Stimulated activated CD8-positive, alpha-beta memory T cell treated with anti-CD3 and anti-CD28 coated beads, Interleukin-4, amount 100 ng/mL, for 4 hours (primary cell): ENCODE data around the gene CKLF.
"Not testable (repeated sequence)": the region's sequence is repeated elsewhere in the genome, so short reads cannot be mapped to it uniquely, and the experiment has no call there.

Experiments
- DNase-seq, 2 donors: peaks; one replicate each; pipeline ENCODE4 v3.0.0-alpha.2; 2020; ENCODE audit warnings: low read depth in 2 of 2, low spot score in 1 of 2

The CKLF gene

DNA sequence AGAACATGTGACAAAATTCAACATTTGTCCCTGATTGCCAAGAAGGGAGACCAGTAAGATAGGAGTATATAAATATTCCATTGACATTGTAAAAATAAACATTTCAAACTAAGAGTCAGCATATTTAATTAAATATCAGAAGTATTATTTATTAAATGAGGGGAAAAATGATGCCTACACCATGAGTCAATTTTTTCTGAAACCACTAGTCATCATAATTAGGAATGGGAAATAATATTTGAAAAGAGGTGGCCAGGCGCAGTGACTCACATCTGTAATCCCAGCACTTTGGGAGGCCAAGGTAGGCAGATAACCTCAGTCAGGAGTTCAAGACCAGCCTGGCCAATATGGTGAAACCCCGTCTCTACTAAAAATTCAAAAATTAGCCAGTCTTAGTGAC lies 16.0 kb downstream of the CKLF start:
- DNase-seq, result no peak

DNA sequence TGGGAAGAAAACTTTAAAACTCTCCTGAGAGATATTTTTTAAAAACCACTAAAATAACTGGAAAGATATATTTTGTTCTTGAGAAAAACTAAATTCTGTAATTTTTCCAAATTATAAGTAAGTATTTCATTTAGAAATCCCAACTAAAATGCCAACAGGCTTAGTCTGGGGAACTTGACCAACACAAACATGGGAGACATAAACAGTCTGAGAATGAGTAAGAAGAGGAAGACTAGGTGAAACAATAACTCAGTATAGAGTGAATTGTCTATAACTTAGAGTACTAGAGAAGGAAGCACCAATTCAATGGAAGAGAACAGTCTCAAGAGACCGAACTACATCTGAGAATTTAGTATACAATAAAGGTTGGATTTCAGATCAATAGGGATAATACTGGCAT lies 16.8 kb downstream of the CKLF start:
- DNase-seq, result no peak

DNA sequence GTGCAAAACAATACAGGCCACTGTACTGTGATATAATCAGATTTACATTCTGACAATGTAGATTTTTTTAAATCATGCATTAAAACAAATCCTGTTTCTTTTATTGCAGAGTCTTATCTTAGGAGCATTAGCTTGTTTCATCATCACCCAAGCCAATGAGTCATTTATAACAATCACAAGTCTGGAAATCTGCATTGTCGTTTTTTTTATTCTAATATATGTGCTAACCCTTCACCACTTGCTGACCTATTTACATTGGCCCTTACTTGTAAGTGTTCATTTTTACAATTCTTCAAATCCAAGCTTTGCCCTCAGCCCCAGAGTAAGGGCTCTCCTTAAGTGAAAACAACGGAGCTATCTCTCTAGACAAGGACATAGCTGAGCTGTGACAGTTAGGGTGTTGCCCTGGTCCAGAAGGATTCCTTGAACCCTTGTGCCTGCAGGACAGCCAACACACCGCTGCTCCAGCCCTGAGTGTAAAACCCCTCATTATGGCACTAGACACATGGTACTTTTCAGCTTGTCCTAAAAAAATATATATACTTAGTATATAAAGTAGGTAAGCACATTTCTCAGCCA lies 17.5 kb downstream of the CKLF start:
- no peak for DNase-seq

DNA sequence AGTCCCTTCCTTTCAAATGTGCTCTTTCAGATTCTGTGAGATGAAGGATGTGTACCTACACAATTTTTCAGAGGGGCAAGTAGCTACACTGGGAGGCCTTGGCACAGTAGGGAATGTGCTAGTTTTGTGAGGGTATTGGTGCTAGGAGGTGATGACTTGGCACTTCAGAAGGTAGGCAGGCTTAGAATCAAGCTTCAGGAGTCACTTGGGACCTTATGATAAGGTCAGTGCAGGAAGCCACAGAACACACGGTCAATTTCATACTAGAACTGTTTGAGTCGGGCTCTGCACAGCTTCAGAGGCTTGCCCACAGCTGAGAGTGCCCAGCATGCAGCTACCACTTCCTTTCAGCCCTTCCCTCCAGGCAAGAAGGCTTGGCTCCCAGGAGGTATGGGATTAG lies 20.0 kb downstream of the CKLF start:
- DNase-seq, result no peak

DNA sequence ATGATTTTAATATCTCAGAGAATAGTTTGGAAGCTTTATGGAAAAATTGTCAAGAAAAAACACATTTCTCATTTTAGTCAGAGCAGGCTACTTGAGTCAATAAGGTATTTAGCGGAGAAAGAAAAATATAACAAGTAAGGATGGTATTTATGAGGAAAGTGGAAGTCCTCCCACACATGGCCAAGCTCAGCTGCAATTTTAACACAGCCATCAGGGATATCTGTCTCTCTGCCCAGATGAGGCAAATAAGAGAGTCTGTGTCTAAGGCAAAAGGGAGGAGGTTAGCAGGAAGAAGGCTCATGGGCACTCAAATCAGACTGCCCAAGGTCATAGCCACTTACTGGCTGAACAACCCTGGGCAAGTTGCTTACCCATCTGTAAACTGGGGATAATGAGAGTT lies 21.7 kb downstream of the CKLF start:
- no peak for DNase-seq

DNA sequence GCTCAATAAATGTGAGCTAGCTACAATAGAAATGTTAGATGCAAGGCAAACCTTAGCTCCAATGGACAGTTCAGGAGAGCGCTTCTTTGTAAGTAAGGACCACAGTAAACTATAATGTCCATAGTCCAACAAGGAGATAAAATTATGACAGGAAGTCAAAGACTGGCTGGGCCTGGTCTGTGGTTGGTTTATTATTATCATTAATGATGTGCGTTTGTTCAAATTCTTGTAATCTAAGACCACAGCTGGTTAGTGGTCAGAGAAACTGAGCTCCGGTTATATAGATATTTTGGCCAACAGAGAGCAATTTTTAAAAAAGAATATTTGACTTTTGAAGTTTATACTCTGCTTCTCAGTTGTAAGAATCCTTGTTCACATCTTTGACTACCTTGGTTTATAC lies 22.2 kb downstream of the CKLF start:
- no peak for DNase-seq

DNA sequence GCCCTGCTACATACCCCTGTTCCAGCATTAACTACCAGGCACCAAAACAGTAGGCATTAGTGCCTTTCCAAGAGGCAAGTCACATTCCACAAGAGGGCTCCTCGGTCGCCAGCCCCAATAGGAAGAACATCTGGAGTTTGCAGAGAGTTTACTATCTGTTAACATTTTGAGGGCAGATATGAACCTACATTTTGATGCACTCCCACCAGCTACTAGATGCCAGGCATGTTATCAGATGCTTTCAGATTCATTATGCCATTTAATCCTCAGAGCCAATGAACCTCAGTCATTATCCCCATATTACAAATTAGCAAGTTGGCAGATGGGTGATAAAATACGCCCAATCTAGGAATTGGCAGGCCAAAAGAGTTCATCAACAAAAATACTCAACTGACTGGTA lies 22.7 kb downstream of the CKLF start:
- DNase-seq, result no peak

DNA sequence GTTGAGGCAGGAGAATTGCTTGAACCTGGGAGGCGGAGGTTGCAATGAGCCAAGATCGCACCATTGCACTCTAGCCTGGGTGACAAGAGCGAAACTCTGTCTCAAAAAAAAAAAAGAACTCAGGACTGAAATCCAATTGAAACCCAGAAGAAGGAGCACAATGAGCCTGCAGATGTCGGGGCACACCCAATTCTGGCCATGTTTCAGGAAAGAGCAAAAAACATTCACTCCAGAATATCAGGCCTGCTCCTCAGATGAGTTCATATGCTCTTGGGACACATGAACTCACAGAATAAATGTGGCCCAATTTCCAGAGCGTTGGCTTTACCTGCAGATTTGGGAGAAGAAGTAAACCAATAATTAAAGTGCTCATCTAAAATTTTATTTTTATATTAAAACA lies 23.9 kb downstream of the CKLF start:
- DNase-seq, result no peak

DNA sequence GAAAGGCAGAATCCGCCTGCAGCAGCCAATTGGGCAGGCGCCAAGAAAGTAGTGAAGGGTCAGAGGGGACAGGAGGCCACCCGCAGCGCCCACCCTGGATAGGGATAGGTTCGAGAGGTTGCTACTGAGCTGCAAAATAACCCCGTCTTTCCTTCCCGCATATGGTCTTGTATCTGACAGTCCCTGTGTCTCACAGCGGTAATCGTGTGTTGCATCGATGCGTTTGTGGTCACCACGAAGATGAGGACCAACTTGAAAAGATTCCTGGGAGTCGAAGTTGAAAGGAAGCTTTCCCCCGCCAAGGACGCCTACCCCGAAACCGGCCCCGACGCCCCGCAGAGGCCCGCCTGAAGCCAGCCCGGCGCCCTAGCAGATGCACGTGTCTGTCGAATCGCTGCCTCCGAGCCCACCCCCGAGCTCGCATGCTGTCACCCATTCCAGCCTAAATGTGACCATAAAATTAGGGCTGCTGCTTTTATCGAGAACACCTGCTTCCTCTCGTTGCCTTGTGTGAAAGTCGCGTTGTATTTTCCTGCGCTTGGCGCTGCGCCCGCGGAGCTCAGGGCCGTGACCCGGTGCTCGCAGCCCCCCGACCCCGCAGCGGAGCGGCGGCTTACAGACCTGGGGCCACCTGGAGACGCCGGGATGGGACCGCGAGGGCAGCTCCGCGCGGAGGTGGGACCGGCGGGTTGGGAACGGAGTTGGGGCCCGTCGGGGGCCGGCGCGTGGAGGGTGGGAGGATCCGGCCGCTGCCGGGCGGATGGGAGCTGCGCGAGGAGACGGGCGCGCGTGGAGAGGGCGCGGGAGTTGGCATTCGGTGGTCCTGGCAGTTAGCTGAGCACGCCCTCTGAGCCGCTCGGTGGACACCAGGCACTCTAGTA lies 26.5 kb downstream of the CKLF start, which contains the start of gene CMTM2:
Gene CMTM2 (plus strand): TSS at position 813 of the 881 bp plus-strand sequence. CDS start 145 bp downstream, outside the sequence.
- no peak for DNase-seq

DNA sequence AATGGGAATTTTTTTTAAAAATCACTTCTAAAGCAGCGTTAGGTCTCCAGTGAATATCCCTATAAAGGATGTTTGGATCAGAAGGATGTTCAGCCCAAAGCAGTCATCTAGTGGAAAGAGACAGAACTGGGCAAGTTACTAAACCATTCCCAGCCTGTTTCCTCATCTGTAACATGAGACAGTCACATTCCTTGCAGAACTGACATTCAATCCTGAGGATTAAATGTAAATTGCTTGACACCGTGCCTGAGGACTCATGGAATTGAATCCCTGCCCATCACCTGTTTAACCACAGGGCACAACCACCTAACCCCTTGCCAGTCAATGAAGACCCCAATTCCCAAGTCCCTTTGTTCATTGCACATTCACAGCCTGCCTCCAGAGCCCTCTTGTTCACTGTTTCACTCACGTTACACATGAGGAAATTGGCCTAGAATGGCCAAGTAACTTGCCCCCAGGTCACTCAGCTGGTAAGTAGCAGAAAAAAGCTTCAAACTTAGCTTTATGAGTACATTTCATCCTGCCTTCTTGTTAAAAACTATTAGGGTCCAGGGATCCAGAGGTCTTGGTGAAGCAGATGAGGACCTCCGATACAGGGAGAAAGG lies 28.3 kb downstream of the CKLF start:
- DNase-seq, result no peak

DNA sequence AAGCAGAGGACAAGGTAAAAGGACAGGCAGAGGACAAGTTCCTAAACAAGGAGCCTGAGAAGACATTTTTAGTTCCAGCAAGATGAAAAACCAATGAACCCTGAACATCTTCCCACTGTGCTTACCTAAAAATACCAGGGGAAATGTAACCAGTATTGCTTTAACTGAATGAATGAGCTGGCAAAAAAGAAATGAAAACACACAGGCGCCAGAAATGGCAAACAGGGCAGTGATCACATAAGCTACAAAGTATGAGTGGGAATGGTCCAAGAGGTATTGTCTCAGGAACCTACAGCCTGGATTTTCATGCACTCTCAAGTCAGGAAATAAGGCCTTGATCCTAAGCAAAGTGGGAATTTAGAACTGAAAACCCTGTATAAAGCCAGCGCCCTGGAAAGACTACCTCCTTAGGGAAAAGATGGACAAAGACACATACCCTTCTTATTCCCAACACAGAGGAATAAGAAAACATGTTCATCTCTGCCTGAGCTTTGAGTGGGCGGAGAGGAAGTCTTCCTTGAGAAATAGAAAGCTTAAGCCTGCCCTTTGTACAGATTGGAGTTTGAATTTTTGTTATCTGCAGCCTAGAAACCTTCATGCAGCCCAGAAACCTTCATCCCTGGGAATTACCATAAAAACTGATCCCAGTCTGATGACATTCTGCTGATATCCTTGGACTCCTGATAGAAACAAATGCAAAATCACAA lies 29.0 kb downstream of the CKLF start:
- DNase-seq, result no peak

DNA sequence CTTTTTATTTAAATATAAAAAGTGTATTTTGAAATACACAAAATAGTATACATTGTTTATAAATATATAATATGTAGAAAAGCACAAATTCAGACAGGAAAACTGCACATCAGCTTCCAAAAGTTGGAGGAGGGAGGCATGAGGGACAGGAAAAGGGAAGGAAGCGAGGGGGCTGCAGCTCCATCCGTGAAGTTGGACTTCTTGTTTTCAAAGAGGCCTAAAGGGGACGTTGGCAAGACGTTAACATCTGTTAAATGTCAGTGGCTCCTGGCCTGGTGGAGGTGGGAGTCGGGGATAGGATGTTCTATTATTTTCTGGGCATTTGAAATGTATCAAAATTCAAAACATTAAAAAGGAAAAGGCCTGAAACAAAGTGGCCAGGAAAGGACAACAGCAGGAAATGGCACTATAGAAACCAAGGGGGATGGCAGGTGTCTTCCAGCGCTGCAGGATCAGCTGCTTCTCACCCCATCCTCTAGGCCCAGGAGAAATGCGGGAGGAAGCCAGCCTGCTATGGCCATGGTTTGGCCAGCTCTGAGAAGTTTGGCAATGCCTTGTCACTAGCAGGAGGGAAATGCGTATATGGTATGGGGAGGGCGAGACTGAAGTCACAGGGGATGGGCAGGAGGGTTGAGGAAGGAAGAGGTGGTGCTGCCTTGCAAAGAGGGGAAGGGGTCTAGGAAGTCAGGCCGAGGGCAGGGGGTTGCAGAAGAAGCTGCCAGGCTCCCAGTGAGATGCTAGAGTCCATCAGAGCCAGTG lies 33.3 kb downstream of the CKLF start:
- DNase-seq, result no peak

DNA sequence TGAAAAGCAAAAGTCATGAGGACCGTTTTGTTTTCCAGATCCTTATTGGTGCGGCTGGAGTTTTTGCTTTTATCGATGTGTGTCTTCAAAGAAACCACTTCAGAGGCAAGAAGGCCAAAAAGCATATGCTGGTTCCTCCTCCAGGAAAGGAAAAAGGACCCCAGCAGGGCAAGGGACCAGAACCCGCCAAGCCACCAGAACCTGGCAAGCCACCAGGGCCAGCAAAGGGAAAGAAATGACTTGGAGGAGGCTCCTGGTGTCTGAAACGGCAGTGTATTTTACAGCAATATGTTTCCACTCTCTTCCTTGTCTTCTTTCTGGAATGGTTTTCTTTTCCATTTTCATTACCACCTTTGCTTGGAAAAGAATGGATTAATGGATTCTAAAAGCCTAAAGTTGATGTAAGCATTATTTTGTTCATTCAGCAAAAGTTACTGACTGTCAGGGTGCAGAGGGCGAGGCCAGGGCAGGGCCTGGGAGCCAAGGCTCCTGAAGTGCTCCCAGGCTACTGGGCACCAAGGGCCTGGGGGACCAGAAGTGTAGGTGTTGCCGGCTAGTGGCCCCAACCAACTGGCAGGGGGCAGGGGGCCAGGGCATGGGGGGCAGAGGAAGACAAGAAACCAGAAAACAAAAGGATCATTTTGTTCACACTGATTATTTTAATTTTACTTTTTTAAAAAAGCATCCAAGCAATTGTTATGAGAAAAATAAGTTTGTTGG lies 35.7 kb downstream of the CKLF start:
- no peak for DNase-seq

DNA sequence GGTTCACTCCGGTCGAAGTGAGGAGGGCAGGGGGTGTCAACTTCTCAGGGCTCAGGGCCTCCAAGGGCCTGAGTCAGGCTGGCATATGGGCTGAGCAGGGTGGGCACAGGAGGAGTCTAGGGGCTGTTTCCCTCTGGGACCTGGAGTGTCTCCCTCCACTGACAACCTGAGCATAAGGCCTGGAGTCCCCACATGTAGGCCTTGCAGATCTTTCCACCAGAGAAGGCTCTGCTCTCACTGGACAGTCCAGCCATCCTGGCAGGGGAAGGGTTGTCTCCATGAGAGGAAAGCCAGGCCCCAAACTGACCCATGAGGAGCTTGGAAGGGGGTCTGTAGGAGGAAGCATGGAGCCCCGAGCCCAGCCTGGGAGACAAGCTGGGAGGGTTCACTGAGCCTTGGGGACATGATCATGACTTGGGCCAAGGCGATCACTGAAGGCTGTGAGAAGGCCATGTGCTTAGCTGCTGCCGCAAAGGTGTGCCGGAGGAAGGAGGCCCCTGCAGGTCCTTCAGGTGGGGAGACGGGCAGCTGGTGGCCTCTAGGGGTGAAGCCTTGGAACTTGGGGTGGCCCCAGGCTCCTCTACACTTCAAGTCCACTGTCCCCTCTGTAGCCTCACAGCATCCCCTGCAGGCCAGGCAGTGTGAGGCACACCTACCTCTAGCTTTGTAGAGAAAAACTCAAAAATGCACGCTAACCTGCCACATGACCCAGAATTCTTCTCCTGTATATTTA lies 36.8 kb downstream of the CKLF start:
- peak in 1 of 2 donors; percentile 44 for DNase-seq

DNA sequence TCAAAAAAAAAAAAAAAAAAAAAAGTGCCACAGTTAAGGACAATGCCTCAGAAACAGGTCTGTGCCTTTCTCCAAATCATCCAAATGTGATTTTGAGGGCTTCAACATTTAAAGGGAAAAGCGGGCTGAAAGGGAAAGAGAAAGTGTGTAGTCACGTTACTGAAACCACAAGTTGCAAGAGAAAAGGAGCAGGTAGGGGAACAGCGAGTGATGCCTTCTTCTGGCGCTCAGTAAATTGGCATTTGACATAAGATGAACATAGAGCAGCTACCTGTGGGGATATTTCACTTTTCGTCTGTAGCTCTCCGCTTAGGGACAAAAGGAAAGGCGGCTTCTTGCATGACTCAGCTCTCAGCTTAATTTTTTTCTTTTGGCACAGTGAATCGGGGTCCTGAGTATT lies 37.9 kb downstream of the CKLF start:
- no peak for DNase-seq

DNA sequence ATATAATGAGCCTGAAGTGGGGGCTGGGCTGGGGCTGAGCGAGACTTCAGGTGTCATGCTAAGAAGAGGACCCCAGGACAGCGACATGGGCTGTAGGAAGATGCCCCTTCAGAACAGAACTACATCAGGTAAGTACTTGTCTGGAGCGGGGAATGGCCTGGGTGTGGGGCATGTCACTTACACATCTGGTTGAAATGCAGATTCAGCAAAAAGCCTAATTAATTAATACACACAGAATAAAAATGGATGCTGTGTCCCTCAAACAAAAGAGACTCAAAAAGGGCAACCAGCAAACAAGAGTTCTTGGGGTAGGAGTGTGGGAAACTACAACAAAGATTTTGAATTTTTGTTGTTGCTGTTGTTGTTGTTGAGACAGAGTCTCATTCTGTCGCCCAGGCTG lies 38.6 kb downstream of the CKLF start:
- DNase-seq, result no peak

DNA sequence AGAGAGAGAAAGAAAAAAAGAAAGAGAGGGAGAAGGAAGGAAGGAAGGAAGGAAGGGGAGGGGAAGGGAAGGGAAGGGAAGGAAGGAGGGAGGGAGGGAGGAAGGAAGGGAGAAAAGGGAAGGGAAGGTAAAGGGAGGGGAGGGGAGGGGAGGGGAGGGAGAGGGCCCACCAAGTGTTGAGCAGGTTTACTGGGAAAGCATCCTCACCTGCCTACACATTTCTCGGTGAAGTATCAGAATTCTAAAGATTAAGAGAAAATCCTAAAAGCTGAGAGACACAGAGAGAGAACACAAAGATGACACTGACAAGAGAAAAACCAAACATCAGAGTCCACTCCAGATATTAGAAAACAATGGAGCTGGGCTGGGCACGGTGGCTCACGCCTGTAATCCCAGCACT lies 39.9 kb downstream of the CKLF start:
- DNase-seq, result no peak

DNA sequence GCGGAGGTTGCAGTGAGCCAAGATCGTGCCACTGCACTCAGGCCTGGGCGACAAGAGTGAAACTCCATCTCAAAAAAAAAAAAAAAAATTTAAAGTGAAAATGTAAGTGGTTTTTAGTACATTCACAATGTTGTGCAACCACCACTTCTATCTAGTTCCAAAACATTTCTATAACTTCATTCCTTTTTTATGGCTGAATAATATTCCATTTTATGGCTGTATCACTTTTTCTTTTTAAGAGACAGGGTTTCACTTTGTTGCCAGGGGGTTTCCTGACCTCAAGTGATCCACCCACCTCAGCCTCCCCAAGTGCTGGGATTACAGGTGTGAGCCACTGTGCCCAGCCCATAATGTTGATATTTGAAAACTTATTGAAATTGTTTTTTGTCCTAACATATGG lies 40.4 kb downstream of the CKLF start:
- no peak for DNase-seq

DNA sequence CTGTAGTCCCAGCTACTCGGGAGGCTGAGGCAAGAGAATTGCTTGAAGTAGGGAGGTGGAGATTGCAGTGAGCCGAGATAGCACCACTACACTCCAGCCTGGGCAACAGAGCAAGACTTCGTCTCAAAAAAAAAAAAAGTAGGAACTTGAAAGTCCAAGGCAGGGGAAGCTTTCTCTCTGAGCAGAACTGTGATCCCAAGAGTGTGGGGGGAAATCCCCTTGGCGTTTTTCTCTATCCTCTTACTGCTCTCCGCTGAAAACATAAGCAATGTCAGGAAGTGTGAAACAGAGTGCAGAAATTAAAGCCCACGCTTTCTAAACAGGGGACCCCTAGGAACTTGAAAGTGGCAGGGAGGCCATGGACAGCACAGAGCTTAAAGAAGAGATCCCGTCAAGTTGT lies 42.4 kb downstream of the CKLF start:
- no peak for DNase-seq

DNA sequence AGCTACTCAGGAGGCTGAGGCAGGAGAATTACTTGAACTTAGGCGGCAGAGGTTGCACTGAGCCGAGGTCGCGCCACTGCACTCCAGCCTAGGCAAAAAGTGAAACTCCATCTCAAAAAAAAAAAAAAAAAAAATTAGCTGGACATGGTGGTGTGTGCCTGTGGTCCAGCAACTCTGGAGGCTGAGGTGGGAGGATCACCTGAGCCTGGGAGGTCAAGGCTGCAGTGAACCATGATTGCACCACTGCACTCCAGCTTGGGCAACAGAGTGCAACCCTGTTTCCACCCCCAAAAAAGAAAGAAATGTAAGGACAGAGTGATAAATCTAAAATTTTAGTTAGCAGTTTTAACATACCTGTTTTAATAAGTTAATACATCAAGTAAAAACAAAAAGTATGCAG lies 44.2 kb downstream of the CKLF start:
- DNase-seq, result not testable (repeated sequence)
